Activated CD8-positive, alpha-beta T cell treated with anti-CD3 and anti-CD28 coated beads, Interleukin-2, amount 10 ng/mL, durations not matched to agents 7 days and 5 days (primary cell): ENCODE data around the gene PLXNC1. TPM values are rescaled to one million over a fixed set of nuclear protein-coding genes. Genes with fewer than 3 reads are reported as not detected.

Experiments used
- ATAC-seq: fragments of 150-1000 bp; cut with Tn5 transposase; one replicate; pipeline ENCODE4 v1.10.0; 2021; ENCODE audit warnings: moderate library complexity
- CTCF ChIA-PET: fragments of 350-600 bp; sonication (Branson Sonifier 250); formaldehyde crosslinking; loops from one replicate; lab custom pipeline; 2021; ENCODE audit warnings: antibody characterized with exemption; lab: Charles Lee
- POLR2A ChIA-PET: fragments of 350-600 bp; sonication (Branson Sonifier 250); formaldehyde crosslinking; loops from one replicate; lab custom pipeline; 2021; ENCODE audit warnings: antibody characterized with exemption; lab: Charles Lee
- DNase-seq: peaks from one replicate; pipeline ENCODE4 v3.0.0-alpha.2; 2020
- H3K27ac Mint-ChIP-seq: one replicate; pipeline ENCODE4 v1.8.0; 2021; ENCODE audit warnings: mild to moderate bottlenecking, mixed read lengths
- H3K27me3 Mint-ChIP-seq: one replicate; pipeline ENCODE4 v1.8.0; 2021; ENCODE audit warnings: low read depth, mixed read lengths
- H3K36me3 Mint-ChIP-seq: one replicate; pipeline ENCODE4 v1.8.0; 2021; ENCODE audit warnings: low read depth, mixed read lengths
- H3K4me1 Mint-ChIP-seq: one replicate; pipeline ENCODE4 v1.8.0; 2021; ENCODE audit warnings: low read depth, mixed read lengths
- H3K4me3 Mint-ChIP-seq: one replicate; pipeline ENCODE4 v1.8.0; 2021; ENCODE audit warnings: mild to moderate bottlenecking, mixed read lengths
- H3K9me3 Mint-ChIP-seq: one replicate; pipeline ENCODE4 v1.8.0; 2022; ENCODE audit warnings: mixed read lengths; ENCODE audit not compliant: insufficient read depth
- total RNA-seq, 2 experiments: library from RNA; stranded (reverse); gene quantifications; one replicate each; pipeline ENCODE4 v1.2.3, GENCODE V29; 2021

Gene PLXNC1
- total RNA-seq, 2 experiments from 2014 or later: 43.8 to 45.6 TPM

DNA sequence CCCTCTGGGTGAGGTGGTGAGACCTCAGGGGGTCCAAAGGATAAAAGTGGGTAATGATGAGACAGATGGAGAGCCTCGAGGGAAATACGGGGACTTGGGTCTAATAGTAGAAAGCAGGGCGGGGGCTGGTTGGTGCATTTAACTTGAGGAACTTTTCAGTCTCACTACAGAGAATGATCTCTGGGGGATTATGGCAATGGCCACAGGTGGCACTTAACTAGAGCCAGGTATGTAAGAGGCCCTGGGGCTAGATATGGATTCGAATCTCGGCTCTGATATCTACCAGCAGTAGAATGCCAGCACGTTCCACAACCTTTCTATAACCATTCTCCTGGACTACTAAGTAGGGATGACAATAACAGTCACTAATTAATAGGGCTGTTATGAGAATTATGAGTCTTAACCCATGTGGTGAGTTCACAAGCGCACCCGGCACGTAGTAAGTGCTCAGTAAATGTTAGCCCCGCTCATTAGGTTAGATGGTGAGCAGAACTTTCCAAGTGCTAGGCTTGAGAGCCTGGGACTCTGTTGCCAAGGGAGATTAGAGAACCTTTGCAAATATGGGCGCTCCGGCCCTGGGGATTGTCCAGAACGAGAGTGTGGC lies 888 bp upstream of the PLXNC1 start:
- CTCF ChIA-PET: interaction anchor here (2.7 to 3.2 kb wide), 3 partner anchors 25 to 115 kb away, joined by 11 to 29 read pairs (median 15); no protein-coding TSS in a partner anchor

DNA sequence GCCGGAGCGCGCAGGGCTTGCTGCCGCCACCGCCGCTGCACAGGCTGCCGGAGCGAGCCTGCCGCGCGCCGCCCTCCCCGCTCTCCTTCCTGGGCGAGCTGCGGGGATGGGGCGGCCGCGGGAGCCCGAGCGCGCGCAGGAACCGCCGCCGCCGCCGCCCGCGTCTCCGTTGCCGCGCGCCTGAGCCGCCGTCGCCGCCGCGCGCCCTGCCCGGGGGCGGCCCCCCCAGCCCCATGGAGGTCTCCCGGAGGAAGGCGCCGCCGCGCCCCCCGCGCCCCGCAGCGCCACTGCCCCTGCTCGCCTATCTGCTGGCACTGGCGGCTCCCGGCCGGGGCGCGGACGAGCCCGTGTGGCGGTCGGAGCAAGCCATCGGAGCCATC lies 352 bp downstream of the PLXNC1 start:
- Mint-ChIP-seq H3K4me1 (peaks cover 58% of the 10 kb centered on the region), H3K27me3 (peaks cover 22% of the 10 kb centered on the region), H3K27ac (peak overlapping the region; percentile 75), H3K36me3 (peaks cover 34% of the 10 kb centered on the region), H3K4me3 (peak overlapping the region; percentile 75), H3K9me3 (no peaks in the 10 kb centered on the region)
- ATAC-seq: peak; percentile 17
- ChIA-PET POLR2A (interaction anchor here (1.3 to 2.5 kb wide), 7 partner anchors 9 to 310 kb away, joined by 4 to 13 read pairs (median 5); no protein-coding TSS in a partner anchor), CTCF (interaction anchor here (1.2 to 3.2 kb wide), 13 partner anchors 9 to 310 kb away, joined by 3 to 29 read pairs (median 5); no protein-coding TSS in a partner anchor)
- DNase-seq: no peak

More for the DNA sequence above, 888 bp upstream of the PLXNC1 start:
- POLR2A ChIA-PET: interaction anchor here (0.6 to 2.2 kb wide), 2 partner anchors 60 to 123 kb away, joined by 3 to 13 read pairs; no protein-coding TSS in a partner anchor
- Mint-ChIP-seq H3K4me1 (peaks cover 46% of the 10 kb centered on the region), H3K27me3 (peaks cover 27% of the 10 kb centered on the region), H3K36me3 (peaks cover 22% of the 10 kb centered on the region), H3K4me3 (peak overlapping the region; percentile 79), H3K9me3 (no peaks in the 10 kb centered on the region), H3K27ac (no peak overlapping the region)
- no peak for DNase-seq
- ATAC-seq: no peak

DNA sequence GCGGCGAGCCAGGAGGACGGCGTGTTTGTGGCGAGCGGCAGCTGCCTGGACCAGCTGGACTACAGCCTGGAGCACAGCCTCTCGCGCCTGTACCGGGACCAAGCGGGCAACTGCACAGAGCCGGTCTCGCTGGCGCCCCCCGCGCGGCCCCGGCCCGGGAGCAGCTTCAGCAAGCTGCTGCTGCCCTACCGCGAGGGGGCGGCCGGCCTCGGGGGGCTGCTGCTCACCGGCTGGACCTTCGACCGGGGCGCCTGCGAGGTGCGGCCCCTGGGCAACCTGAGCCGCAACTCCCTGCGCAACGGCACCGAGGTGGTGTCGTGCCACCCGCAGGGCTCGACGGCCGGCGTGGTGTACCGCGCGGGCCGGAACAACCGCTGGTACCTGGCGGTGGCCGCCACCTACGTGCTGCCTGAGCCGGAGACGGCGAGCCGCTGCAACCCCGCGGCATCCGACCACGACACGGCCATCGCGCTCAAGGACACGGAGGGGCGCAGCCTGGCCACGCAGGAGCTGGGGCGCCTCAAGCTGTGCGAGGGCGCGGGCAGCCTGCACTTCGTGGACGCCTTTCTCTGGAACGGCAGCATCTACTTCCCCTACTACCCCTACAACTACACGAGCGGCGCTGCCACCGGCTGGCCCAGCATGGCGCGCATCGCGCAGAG lies 873 bp downstream of the PLXNC1 start:
- H3K27me3 Mint-ChIP-seq: peaks cover 22% of the 10 kb centered on the region
- peak; percentile 67 for DNase-seq
- H3K4me1 Mint-ChIP-seq: peaks cover 58% of the 10 kb centered on the region
- POLR2A ChIA-PET: interaction anchor here (1.3 to 2.5 kb wide), 7 partner anchors 9 to 310 kb away, joined by 4 to 13 read pairs (median 5); no protein-coding TSS in a partner anchor
- peak overlapping the region; percentile 95 for H3K4me3 Mint-ChIP-seq
- peak; percentile 42 for ATAC-seq
- CTCF ChIA-PET: interaction anchor here (0.8 to 3.2 kb wide), 15 partner anchors 9 to 489 kb away, joined by 3 to 29 read pairs (median 4); no protein-coding TSS in a partner anchor
- H3K27ac Mint-ChIP-seq: peak overlapping the region; percentile 72
- peaks cover 37% of the 10 kb centered on the region for H3K36me3 Mint-ChIP-seq
- no peaks in the 10 kb centered on the region for H3K9me3 Mint-ChIP-seq

DNA sequence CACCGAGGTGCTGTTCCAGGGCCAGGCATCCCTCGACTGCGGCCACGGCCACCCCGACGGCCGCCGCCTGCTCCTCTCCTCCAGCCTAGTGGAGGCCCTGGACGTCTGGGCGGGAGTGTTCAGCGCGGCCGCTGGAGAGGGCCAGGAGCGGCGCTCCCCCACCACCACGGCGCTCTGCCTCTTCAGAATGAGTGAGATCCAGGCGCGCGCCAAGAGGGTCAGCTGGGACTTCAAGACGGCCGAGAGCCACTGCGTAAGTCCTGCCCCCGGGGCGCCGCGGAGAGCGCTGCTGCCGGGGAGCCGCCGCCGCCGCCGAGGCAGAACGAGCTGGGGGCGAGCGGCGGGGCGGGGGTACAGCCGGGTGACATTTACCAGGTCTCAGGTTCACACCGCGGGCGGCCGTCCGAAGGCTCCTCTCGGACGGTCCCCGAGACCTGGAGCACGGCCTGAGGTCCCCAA lies 1.4 kb downstream of the PLXNC1 start:
- DNase-seq: peak; percentile 38
- peak overlapping the region; percentile 95 for H3K4me3 Mint-ChIP-seq

DNA sequence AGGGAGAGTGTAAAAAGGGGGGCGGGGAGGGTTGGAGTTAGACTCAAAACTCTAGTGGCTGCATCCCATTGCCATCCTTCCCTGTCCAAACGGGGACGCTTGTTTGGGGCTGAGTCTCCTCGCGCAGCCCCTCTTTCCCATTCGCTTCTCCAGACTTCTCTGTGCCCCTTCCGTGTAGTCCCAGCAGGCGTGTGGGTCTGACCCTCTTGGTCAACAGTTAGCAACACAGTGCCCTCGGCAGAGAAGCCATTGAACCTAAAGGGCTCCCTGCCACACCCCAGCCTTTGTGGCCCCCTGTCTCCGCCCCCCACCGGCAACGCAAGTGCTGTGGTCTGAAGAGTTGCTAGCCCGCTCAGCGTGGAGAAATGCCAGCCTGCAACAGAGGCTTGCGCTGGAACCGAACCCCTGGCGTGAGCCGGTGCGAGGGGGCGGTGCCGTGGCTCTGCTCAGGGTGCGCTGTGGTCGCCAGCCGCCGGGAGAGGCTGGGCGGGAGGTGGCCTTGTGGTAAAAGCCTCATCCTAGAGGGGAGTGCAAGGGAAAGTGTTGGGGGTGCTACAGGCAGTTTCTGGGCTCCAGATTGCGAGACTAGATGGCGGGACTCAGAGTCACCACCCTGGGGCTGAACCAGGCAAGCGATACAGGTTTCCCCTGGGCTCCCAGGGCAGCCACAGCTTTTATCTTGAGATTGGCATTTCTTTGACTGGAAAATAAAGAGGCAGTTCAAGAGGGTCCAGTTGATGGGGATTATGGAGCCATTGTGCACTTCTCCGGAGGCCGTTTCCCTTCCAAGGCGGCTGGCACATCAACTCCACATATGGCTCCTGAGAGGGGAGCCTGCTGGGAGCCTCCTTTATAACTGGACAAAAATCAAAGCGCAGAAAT lies 2.1 kb downstream of the PLXNC1 start:
- ChIA-PET POLR2A (interaction anchor here (1.0 to 2.5 kb wide), 4 partner anchors 11 to 197 kb away, joined by 3 to 10 read pairs (median 4); no protein-coding TSS in a partner anchor), CTCF (interaction anchor here (0.7 to 3.2 kb wide), 10 partner anchors 20 to 1323 kb away, joined by 3 to 29 read pairs (median 4); partner anchors contain the start of gene METAP2)
- Mint-ChIP-seq H3K27ac (peak overlapping the region; percentile 85), H3K9me3 (no peaks in the 10 kb centered on the region), H3K27me3 (peaks cover 22% of the 10 kb centered on the region), H3K4me3 (peak overlapping the region; percentile 95), H3K4me1 (peaks cover 53% of the 10 kb centered on the region), H3K36me3 (peaks cover 38% of the 10 kb centered on the region)
- ATAC-seq: peak; percentile 20
- DNase-seq: peak; percentile 76

More for the DNA sequence above, 1.4 kb downstream of the PLXNC1 start:
- H3K4me1 Mint-ChIP-seq: peaks cover 56% of the 10 kb centered on the region
- peak; percentile 4 for ATAC-seq
- CTCF ChIA-PET: interaction anchor here (0.8 to 3.2 kb wide), 14 partner anchors 8 to 489 kb away, joined by 3 to 29 read pairs (median 4); no protein-coding TSS in a partner anchor
- H3K9me3 Mint-ChIP-seq: no peaks in the 10 kb centered on the region
- POLR2A ChIA-PET: interaction anchor here (1.3 to 2.5 kb wide), 7 partner anchors 8 to 309 kb away, joined by 4 to 13 read pairs (median 5); no protein-coding TSS in a partner anchor
- peak overlapping the region; percentile 52 for H3K27ac Mint-ChIP-seq
- peaks cover 37% of the 10 kb centered on the region for H3K36me3 Mint-ChIP-seq
- peaks cover 22% of the 10 kb centered on the region for H3K27me3 Mint-ChIP-seq

DNA sequence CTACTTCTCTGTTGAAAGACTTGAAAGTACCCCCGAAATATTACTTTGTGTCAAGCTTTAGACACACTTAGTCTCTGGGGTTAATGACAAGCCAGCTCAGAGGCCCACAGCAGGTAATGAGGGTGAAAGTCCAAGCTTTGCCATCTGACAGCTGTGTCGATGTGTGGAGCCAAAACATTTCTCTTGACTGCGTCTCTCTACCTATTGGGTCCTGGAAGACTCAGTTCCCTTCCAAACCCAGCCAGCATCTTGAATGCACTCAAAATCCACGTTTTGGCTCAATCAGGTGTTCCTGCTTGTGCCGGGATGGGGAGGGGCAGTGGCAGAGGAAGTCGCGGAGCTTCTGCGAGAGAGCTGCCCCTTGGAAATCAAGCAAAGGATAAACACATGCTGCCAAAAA lies 3.2 kb downstream of the PLXNC1 start:
- no peak for ATAC-seq

DNA sequence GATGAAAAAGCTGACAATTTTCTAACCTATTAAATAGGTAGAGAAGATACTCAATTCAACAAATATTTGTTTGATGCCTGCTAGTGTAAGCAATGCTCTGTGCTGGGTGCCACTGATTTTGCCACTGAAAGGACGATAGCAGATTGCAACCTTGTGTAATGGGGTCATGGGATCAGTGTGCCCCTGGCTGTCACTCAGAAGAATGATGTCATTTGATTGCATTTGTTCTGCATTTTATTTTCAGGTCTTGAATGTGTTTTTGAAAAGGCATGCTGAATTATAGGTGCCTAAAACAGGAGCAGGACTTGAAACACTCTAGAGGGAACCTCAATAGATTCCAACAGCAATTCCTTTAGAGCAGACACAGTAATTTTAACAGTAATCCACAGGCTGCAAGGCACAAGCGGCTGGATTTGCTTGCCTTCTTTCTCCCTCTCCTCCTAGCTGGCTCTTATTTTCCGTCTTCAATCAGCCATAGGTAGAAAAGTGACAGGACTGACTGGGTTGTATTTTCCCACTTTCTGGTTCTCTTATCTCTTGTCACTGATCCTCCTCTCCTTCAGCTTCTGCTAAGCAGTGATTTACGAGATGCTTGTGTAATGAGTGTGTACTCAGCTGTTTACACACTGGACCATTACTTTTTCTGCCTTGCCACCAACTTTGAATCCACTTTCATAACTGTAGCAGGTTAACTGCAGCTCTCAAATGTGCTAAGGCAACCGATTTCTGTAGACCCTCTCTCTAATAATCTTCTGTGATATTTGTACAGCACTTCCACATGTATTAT lies 4.1 kb downstream of the PLXNC1 start:
- ATAC-seq: no peak
- Mint-ChIP-seq H3K4me3 (peak overlapping the region; percentile 95), H3K27me3 (peaks cover 8% of the 10 kb centered on the region), H3K4me1 (peaks cover 50% of the 10 kb centered on the region), H3K36me3 (peaks cover 55% of the 10 kb centered on the region), H3K9me3 (no peaks in the 10 kb centered on the region), H3K27ac (no peak overlapping the region)
- ChIA-PET POLR2A (no interaction called here), CTCF (interaction anchor here (0.9 to 1.7 kb wide), 8 partner anchors 8 to 282 kb away, joined by 3 to 6 read pairs (median 4); no protein-coding TSS in a partner anchor)
- no peak for DNase-seq

More for the DNA sequence above, 3.2 kb downstream of the PLXNC1 start:
- ChIA-PET CTCF (interaction anchor here (0.7 to 1.7 kb wide), 8 partner anchors 9 to 1322 kb away, joined by 3 to 6 read pairs (median 4); partner anchors contain the start of gene METAP2), POLR2A (interaction anchor here (1.0 to 1.1 kb wide), 2 partner anchors 10 to 195 kb away, joined by 3 read pairs; no protein-coding TSS in a partner anchor)
- peak overlapping the region; percentile 95 for H3K4me3 Mint-ChIP-seq
- H3K36me3 Mint-ChIP-seq: peaks cover 47% of the 10 kb centered on the region
- DNase-seq: no peak
- no peaks in the 10 kb centered on the region for H3K9me3 Mint-ChIP-seq
- no peak overlapping the region for H3K27ac Mint-ChIP-seq
- H3K27me3 Mint-ChIP-seq: peaks cover 15% of the 10 kb centered on the region
- peaks cover 49% of the 10 kb centered on the region for H3K4me1 Mint-ChIP-seq

DNA sequence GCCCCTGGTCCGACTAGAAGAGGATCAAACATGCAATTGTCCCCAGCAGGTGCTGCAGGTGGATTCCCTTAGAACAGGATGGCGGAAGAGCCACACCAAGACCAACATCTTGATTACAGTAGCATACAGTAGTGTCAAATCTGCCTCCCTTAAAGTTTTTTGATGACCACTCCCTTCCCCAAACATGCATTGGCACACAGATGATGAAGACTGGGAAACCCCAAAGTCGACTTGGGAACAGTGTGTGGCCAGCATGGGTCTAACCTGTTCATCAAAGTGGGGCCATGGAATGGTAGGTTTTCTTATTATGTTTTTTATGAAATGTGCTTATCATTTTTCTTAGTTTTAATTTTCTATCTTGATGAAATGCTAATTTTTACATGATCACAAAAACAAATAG lies 8.8 kb downstream of the PLXNC1 start:
- CTCF ChIA-PET: interaction anchor here (0.7 to 1.4 kb wide), 5 partner anchors 8 to 132 kb away, joined by 3 to 6 read pairs (median 3); partner anchors contain the start of gene PLXNC1

DNA sequence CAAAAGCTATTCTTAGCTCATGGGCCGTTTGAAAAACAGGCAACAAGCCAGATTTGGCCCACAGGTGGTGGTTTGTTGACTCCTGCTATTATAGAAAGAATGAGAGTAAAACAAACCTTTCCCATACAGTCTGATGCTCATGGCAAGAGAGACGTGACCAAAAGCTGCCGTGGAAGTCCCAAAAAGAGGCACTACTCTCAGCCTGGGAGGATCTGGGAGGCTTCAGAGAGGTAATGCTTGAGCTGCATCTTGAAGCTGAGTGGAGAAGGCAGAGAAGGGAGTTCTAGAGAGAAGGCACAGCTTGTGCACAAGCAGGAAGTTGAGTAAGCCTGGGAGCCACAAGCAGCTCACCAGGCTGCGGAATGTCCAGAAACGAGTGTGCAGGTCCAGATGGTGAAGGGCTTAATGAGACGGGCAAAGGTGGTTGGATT lies 9.6 kb downstream of the PLXNC1 start:
- Mint-ChIP-seq H3K4me3 (no peak overlapping the region), H3K27ac (no peak overlapping the region), H3K4me1 (peaks cover 25% of the 10 kb centered on the region), H3K36me3 (peaks cover 55% of the 10 kb centered on the region), H3K27me3 (peaks cover 1% of the 10 kb centered on the region), H3K9me3 (no peaks in the 10 kb centered on the region)
- no peak for DNase-seq
- ATAC-seq: no peak
- ChIA-PET CTCF (interaction anchor here (0.8 to 1.4 kb wide), 5 partner anchors 8 to 66 kb away, joined by 3 to 6 read pairs (median 3); partner anchors contain the start of gene PLXNC1), POLR2A (interaction anchor here (0.7 to 1.2 kb wide), 3 partner anchors 9 to 104 kb away, joined by 3 to 5 read pairs (median 3); partner anchors contain the start of gene PLXNC1)

More for the DNA sequence above, 8.8 kb downstream of the PLXNC1 start:
- Mint-ChIP-seq H3K4me3 (no peak overlapping the region), H3K27ac (no peak overlapping the region), H3K27me3 (peaks cover 8% of the 10 kb centered on the region), H3K4me1 (peaks cover 33% of the 10 kb centered on the region), H3K9me3 (no peaks in the 10 kb centered on the region), H3K36me3 (peaks cover 57% of the 10 kb centered on the region)
- DNase-seq (no peak), ATAC-seq (no peak)
- POLR2A ChIA-PET: no interaction called here
